K562 (cell line): ENCODE data around the gene PM20D2. TPM values are rescaled to one million over a fixed set of nuclear protein-coding genes. Genes with fewer than 3 reads are reported as not detected.

ENCODE experiments used
- ATAC-seq: fragments of 200-7000 bp; cut with Tn5 transposase; 3 replicates; pipeline ENCODE4 v1.9.1; 2020; ENCODE audit warnings: moderate library complexity
- BruUV-seq: library from RNA; stranded (reverse); fragments of 400-500 nt; replicated peaks from 2 replicates; lab custom pipeline; 2021; lab: Mats Ljungman, UMichigan
- CTCF ChIA-PET: fragments of 300-600 bp; formaldehyde crosslinking; extraction: SDS; loops from one replicate; lab custom pipeline; 2021; ENCODE audit warnings: low intra/inter-chr PET ratio; lab: Yijun Ruan, JAX
- POLR2A ChIA-PET: fragments of 300-600, 350-650 bp; sonication (Branson Sonifier 250); formaldehyde crosslinking; extraction: SDS; loops from one replicate; lab custom pipeline; 2021; ENCODE audit warnings: antibody characterized with exemption, inconsistent platforms; lab: Yijun Ruan, JAX
- DNase-seq, 4 experiments: peaks; one replicate each; pipeline versions ENCODE4 v3.0.0 to v3.0.0-alpha.2; 2011 to 2018; ENCODE audit warnings: low spot score in 3 of 4, mixed read lengths in 3 of 4; ENCODE audit errors: extremely low read depth in 1 of 4
- FAIRE-seq: peaks from 2 replicates; lab custom pipeline; 2011; peaks lifted over from hg19 to GRCh38; lab: Jason Lieb, UNC
- H2AFZ ChIP-seq: 2 replicates; pipeline ENCODE4 v1.6.0; 2011; ENCODE audit warnings: low read depth, low read length, control low read depth, inconsistent platforms
- H3K27ac ChIP-seq: fragments of 200-600 bp; 3 replicates; pipeline ENCODE4 v1.8.0; 2011; ENCODE audit warnings: low read depth, mild to moderate bottlenecking, control low read depth, inconsistent platforms, low read length, moderate library complexity, mixed read lengths; ENCODE audit errors: extremely low read depth
- H3K27me3 ChIP-seq, 2 experiments: fragments of 300-600 bp in 1 of 2; 2 replicates in 1 of 2; 3 replicates in 1 of 2; pipeline versions ENCODE4 v1.6.0 to v1.8.0; 2011; ENCODE audit warnings: inconsistent platforms in 2 of 2, low read length in 2 of 2, mild to moderate bottlenecking in 1 of 2, mixed read lengths in 1 of 2, moderate library complexity in 1 of 2; ENCODE audit not compliant: control insufficient read depth in 2 of 2, insufficient read depth in 2 of 2
- H3K36me3 ChIP-seq: fragments of 300-600 bp; 3 replicates; pipeline ENCODE4 v1.8.0; 2011; ENCODE audit warnings: mild to moderate bottlenecking, low read length, inconsistent platforms; ENCODE audit not compliant: control insufficient read depth, insufficient read depth
- H3K4me1 ChIP-seq, 2 experiments: fragments of 200-600 bp in 1 of 2; replicated peaks in 1 of 2; 2 replicates in 1 of 2; 3 replicates in 1 of 2; pipeline versions ENCODE4 v1.5.1 to v1.8.0; 2011; ENCODE audit warnings: inconsistent platforms in 2 of 2, low read length in 2 of 2, mild to moderate bottlenecking in 1 of 2, mixed read lengths in 1 of 2, moderate library complexity in 1 of 2; ENCODE audit not compliant: control insufficient read depth in 2 of 2, insufficient read depth in 2 of 2
- H3K4me2 ChIP-seq: 2 replicates; pipeline ENCODE4 v1.6.1; 2011; ENCODE audit warnings: low read length, control low read depth, inconsistent platforms, mixed read lengths; ENCODE audit not compliant: insufficient read depth
- H3K4me3 ChIP-seq: fragments of 200-600 bp; sonication (generic), shearing (Covaris generic); 2 replicates; pipeline ENCODE4 v1.5.1; 2016; ENCODE audit warnings: control low read depth, inconsistent platforms
- H3K79me2 ChIP-seq: fragments of 200-600 bp; 3 replicates; pipeline ENCODE4 v1.8.0; 2011; ENCODE audit warnings: low read length, inconsistent platforms; ENCODE audit not compliant: control insufficient read depth, insufficient read depth
- H3K9ac ChIP-seq, 2 experiments: 2 replicates each; pipeline versions ENCODE4 v1.6.0 to v1.6.1; 2011; ENCODE audit warnings: low read depth in 2 of 2, low read length in 2 of 2, control low read depth in 1 of 2, inconsistent platforms in 1 of 2, mild to moderate bottlenecking in 1 of 2, mixed read lengths in 1 of 2; ENCODE audit not compliant: insufficient read depth in 1 of 2
- H3K9me1 ChIP-seq: one replicate; pipeline ENCODE4 v1.6.0; 2011; ENCODE audit warnings: inconsistent platforms, mild to moderate bottlenecking, low read length, moderate library complexity; ENCODE audit not compliant: control insufficient read depth, insufficient read depth
- H3K9me3 ChIP-seq: replicated peaks from 2 replicates; pipeline ENCODE4 v1.5.1; 2011; ENCODE audit warnings: low read depth, low read length, inconsistent platforms; ENCODE audit not compliant: control insufficient read depth, insufficient read depth
- H4K20me1 ChIP-seq: replicated peaks from 2 replicates; pipeline ENCODE4 v1.6.1; 2011; ENCODE audit warnings: low read length, inconsistent platforms, mixed read lengths; ENCODE audit not compliant: control insufficient read depth, insufficient read depth
- BCL6 ChIP-seq: fragments of 250-450 bp; sonication (Bioruptor Pico); IDR thresholded peaks from 2 replicates; pipeline ENCODE4 v1.4.0; 2020
- CREB1 ChIP-seq, 2 experiments: sonication (generic) in 1 of 2; formaldehyde crosslinking in 1 of 2; IDR thresholded peaks; 2 replicates each; pipeline versions ENCODE4 v1.6.1 to v1.8.0; 2012 to 2022; ENCODE audit warnings: inconsistent platforms in 1 of 2, mild to moderate bottlenecking in 1 of 2, missing genetic modification reagents in 1 of 2, moderate library complexity in 1 of 2
- EP300 ChIP-seq: IDR thresholded peaks from 2 replicates; pipeline ENCODE4 v1.6.1; 2012; ENCODE audit warnings: low read length, improper control_type of control experiment
- HDAC1 ChIP-seq, 2 experiments: fragments of 450-650 bp; IDR thresholded peaks; 2 replicates each; pipeline ENCODE4 v1.6.1; 2016 to 2017; ENCODE audit warnings: inconsistent platforms in 1 of 2, mild to moderate bottlenecking in 1 of 2, moderate library complexity in 1 of 2
- KLF1 ChIP-seq: fragments of 450-650 bp; IDR thresholded peaks from 2 replicates; pipeline ENCODE4 v1.6.1; 2016; ENCODE audit warnings: missing genetic modification characterization, missing compliant biosample characterization
- POLR2AphosphoS5 ChIP-seq: IDR thresholded peaks from 2 replicates; pipeline ENCODE4 v1.6.1; 2011; ENCODE audit warnings: mild to moderate bottlenecking, low read depth, low read length, moderate library complexity; ENCODE audit not compliant: control insufficient read depth, insufficient read depth
- ZBTB17 ChIP-seq: fragments of 450-650 bp; formaldehyde crosslinking; IDR thresholded peaks from 2 replicates; pipeline ENCODE4 v1.4.0; 2020; ENCODE audit warnings: mild to moderate bottlenecking
- WGBS: fragments of 100-300 bp; shearing (Covaris generic); methylation state at CpG from one replicate; pipeline ENCODE4 v1.1.6; 2016; ENCODE audit warnings: low coverage, mixed read lengths; ENCODE audit not compliant: insufficient coverage; ENCODE audit errors: missing lambda C conversion rate; 5-methylcytosine and 5-hydroxymethylcytosine counted together
- in situ Hi-C: fragments of 300-500 bp; cut with MboI; formaldehyde crosslinking; loops from 4 replicates; pipeline ENCODE4 v1.15.0; 2018; ENCODE audit warnings: inconsistent platforms, mixed read lengths
- intact Hi-C: fragments of 100-400 bp; cut with micrococcal nuclease; formaldehyde crosslinking; loops from 2 replicates; pipeline ENCODE4 v1.14.2; 2022
- polyA plus RNA-seq, 8 experiments: library from polyadenylated mRNA; depleted of rRNA in 4 of 8; stranded (reverse) in 5 of 8; unstranded in 3 of 8; fragments of >200 nt; fragmentation: Nextera tagmentation in 2 of 8; fragmentation: Illumina TruSeq in 1 of 8; extraction: Ambion mirVana in 2 of 8; extraction: Trizol in 1 of 8; gene quantifications; 2 replicates each; pipeline versions ENCODE4 v1.2.1 to v1.2.3, GENCODE V29; 2011 to 2014; ENCODE audit warnings: inconsistent platforms in 1 of 8, missing spikeins in 1 of 8
- total RNA-seq, 7 experiments: library from RNA; depleted of rRNA in 6 of 7; stranded (reverse); fragments of >200 nt in 6 of 7; fragmentation: Illumina TruSeq in 2 of 7; extraction: Trizol in 2 of 7; gene quantifications; 2 replicates each; pipeline versions ENCODE4 v1.2.1 to v1.2.3, GENCODE V29; 2011 to 2021; ENCODE audit warnings: low replicate concordance in 1 of 7
- TF ChIP-seq, protein P1 (sequence below), 2 experiments: fragments of 450-650 bp in 1 of 2; sonication (generic) in 1 of 2; formaldehyde crosslinking in 1 of 2; IDR thresholded peaks in 1 of 2; conservative IDR thresholded peaks in 1 of 2; 2 replicates each; pipeline versions ENCODE4 v1.6.1 to v1.8.1; 2016 to 2023; ENCODE audit warnings: mild to moderate bottlenecking in 2 of 2, moderate library complexity in 2 of 2, inconsistent platforms in 1 of 2, missing genetic modification reagents in 1 of 2
- TF ChIP-seq, protein P2 (sequence below): sonication (generic); formaldehyde crosslinking; IDR thresholded peaks from 2 replicates; pipeline ENCODE4 v1.8.0; 2022; ENCODE audit warnings: mild to moderate bottlenecking, missing genetic modification reagents
- TF ChIP-seq, protein P3 (sequence below), 2 experiments: IDR thresholded peaks in 1 of 2; conservative IDR thresholded peaks in 1 of 2; 2 replicates each; pipeline ENCODE4 v1.6.1; 2016; ENCODE audit warnings: low read depth in 2 of 2, mild to moderate bottlenecking in 1 of 2, missing compliant biosample characterization in 1 of 2, missing genetic modification characterization in 1 of 2, moderate library complexity in 1 of 2
- TF ChIP-seq, protein P4 (sequence below): fragments of 450-650 bp; formaldehyde crosslinking; IDR thresholded peaks from 2 replicates; pipeline ENCODE4 v1.4.0; 2022; ENCODE audit warnings: missing genetic modification characterization

Gene PM20D2
- total and polyA plus RNA-seq, 9 of the 15 experiments (the other 6 are each of a cell fraction or from before 2014, with no cell fraction given) = 0.30 to 2.6 (median 1.00) TPM

DNA sequence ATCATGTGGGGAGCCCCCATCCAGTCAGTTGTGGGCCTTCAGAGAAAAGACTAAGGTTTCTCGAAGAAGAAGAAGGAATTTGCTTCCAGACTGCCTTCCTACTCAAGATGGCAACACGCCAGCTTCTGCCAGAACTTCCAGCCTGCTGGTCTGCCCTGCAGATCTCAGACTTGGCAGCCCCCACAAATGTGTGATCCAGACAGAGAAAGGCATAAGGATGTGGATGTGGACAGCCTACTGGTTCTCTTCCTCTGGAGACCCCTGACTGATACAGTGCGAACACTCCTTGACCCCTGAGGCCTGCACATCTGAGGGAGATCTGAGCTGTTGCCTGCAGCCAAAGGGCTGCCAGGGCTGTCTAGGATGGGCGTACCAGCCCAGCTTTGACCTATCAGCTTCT is 62.7 kb downstream of the PM20D2 start (continued):
- TF ChIP-seq, protein P1, sequence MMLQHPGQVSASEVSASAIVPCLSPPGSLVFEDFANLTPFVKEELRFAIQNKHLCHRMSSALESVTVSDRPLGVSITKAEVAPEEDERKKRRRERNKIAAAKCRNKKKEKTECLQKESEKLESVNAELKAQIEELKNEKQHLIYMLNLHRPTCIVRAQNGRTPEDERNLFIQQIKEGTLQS (IDR thresholded peaks at IDR 0.05) = no peak
- TF ChIP-seq, protein P1 (CRISPR knock-in tag; conservative IDR thresholded peaks at IDR 0.05) = no peak
- TF ChIP-seq CREB1 (IDR thresholded peaks at IDR 0.05) (no peak), CREB1 (CRISPR knock-in tag; IDR thresholded peaks at IDR 0.05) (no peak), KLF1 (no peak), EP300 (no peak), POLR2AphosphoS5 (no peak), ZBTB17 (CRISPR knock-in tag) (no peak)
- TF ChIP-seq, protein P2, sequence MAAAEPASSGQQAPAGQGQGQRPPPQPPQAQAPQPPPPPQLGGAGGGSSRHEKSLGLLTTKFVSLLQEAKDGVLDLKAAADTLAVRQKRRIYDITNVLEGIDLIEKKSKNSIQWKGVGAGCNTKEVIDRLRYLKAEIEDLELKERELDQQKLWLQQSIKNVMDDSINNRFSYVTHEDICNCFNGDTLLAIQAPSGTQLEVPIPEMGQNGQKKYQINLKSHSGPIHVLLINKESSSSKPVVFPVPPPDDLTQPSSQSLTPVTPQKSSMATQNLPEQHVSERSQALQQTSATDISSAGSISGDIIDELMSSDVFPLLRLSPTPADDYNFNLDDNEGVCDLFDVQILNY = no peak

DNA sequence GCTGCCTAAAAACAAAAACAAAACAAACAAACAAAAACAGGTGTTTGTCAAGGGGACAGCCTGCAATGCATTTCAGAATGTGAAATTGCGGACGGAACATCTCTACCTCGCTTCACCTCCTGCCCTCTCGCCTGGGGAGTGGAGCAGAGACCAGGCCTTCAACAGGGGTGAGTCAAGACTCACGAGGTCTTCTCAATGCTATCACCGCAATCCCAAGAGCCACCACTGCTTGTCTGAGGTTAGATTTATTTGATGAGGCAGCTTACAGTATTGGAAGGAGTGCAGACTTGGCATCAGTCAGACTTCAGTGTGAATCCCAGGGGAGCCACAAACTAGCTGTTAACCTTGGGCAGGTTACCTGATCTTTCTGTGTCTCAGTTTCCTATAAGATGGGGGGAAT is 63.6 kb downstream of the PM20D2 start:
- BruUV-seq = no TSS peak
- TF ChIP-seq, protein P3, sequence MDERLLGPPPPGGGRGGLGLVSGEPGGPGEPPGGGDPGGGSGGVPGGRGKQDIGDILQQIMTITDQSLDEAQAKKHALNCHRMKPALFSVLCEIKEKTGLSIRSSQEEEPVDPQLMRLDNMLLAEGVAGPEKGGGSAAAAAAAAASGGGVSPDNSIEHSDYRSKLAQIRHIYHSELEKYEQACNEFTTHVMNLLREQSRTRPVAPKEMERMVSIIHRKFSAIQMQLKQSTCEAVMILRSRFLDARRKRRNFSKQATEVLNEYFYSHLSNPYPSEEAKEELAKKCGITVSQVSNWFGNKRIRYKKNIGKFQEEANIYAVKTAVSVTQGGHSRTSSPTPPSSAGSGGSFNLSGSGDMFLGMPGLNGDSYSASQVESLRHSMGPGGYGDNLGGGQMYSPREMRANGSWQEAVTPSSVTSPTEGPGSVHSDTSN (CRISPR knock-in tag; IDR thresholded peaks at IDR 0.05; ENCODE audit: low read depth) = no peak
- TF ChIP-seq, protein P3 (tag; conservative IDR thresholded peaks at IDR 0.05; ENCODE audit: low read depth) = 0 out of 2 replicates have a peak, but pooled peaks have one; percentile 19
- TF ChIP-seq BCL6 (CRISPR knock-in tag) (no peak), HDAC1 (IDR thresholded peaks at IDR 0.05) (no peak)
- TF ChIP-seq, protein P4, sequence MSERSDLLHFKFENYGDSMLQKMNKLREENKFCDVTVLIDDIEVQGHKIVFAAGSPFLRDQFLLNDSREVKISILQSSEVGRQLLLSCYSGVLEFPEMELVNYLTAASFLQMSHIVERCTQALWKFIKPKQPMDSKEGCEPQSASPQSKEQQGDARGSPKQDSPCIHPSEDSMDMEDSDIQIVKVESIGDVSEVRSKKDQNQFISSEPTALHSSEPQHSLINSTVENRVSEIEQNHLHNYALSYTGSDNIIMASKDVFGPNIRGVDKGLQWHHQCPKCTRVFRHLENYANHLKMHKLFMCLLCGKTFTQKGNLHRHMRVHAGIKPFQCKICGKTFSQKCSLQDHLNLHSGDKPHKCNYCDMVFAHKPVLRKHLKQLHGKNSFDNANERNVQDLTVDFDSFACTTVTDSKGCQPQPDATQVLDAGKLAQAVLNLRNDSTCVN (CRISPR knock-in tag) = no peak

More for the DNA sequence above, 63.6 kb downstream of the PM20D2 start:
- in situ Hi-C loops (no loop called here), intact Hi-C loops (no loop called here)
- no peak overlapping the region for H2AFZ ChIP-seq
- no peak overlapping the region for H3K9ac ChIP-seq
- no peaks in the 10 kb centered on the region for H4K20me1 ChIP-seq
- H3K4me3 ChIP-seq = no peak overlapping the region
- no peak for ATAC-seq
- WGBS = 1% methylated on average over 6 of the region's 6 CpGs
- CTCF ChIA-PET = no interaction called here
- H3K79me2 ChIP-seq = no peaks in the 10 kb centered on the region
- no peak for DNase-seq
- no peaks in the 10 kb centered on the region for H3K9me3 ChIP-seq
- peaks cover 0 to 5% of the 10 kb centered on the region in 2 experiments; a peak in 2 of 5 replicates for H3K27me3 ChIP-seq
- no peaks in the 10 kb centered on the region for H3K4me1 ChIP-seq
- H3K27ac ChIP-seq = no peak overlapping the region
- no peak for FAIRE-seq
- no peak overlapping the region for H3K4me2 ChIP-seq
- POLR2A ChIA-PET = interaction anchor here (1.1 to 1.6 kb wide), 2 partner anchors 7 to 9 kb away, joined by 3 to 6 read pairs; no protein-coding TSS in a partner anchor
- H3K36me3 ChIP-seq = no peaks in the 10 kb centered on the region
- no peaks in the 10 kb centered on the region for H3K9me1 ChIP-seq
